Measurements from ENCODE around the gene SLC25A51.
"Not testable (repeated sequence)": the region's sequence is repeated elsewhere in the genome, so short reads cannot be mapped to it uniquely, and the experiment has no call there.

Gene SLC25A51

GRCh38 chr9:37904445-37905130 lies 661 bp upstream of the SLC25A51 start:
- DNase-seq (ENCODE audit: low read depth, low spot score): no peak

- no peak for DNase-seq (ENCODE audit: low read depth, low spot score)
These were observed 906 bp downstream of the SLC25A51 start for GRCh38 chr9:37902796-37903646.

GRCh38 chr9:37902131-37902530 lies 1.8 kb downstream of the SLC25A51 start:
- DNase-seq (ENCODE audit: low read depth, low spot score): no peak

GRCh38 chr9:37899041-37899440 lies 4.9 kb downstream of the SLC25A51 start:
- no peak for DNase-seq (ENCODE audit: low read depth, low spot score)

GRCh38 chr9:37897665-37898064 lies 6.3 kb downstream of the SLC25A51 start:
- DNase-seq (ENCODE audit: low read depth, low spot score): no peak

- no peak for DNase-seq (ENCODE audit: low read depth, low spot score)
These were observed 11.9 kb downstream of the SLC25A51 start for GRCh38 chr9:37892063-37892462.

GRCh38 chr9:37891042-37891441 lies 12.9 kb downstream of the SLC25A51 start:
- not testable (repeated sequence) for DNase-seq (ENCODE audit: low read depth, low spot score)

GRCh38 chr9:37889536-37889935 lies 14.4 kb downstream of the SLC25A51 start:
- no peak for DNase-seq (ENCODE audit: low read depth, low spot score)

GRCh38 chr9:37887977-37888583 lies 15.8 kb downstream of the SLC25A51 start:
- not testable (repeated sequence) for DNase-seq (ENCODE audit: low read depth, low spot score)

- no peak for DNase-seq (ENCODE audit: low read depth, low spot score)
These were observed 22.9 kb downstream of the SLC25A51 start for GRCh38 chr9:37880916-37881479.

- no peak for DNase-seq (ENCODE audit: low read depth, low spot score)
These were observed 27.6 kb downstream of the SLC25A51 start for GRCh38 chr9:37876376-37876775.

GRCh38 chr9:37873955-37874354 lies 30.0 kb downstream of the SLC25A51 start:
- DNase-seq (ENCODE audit: low read depth, low spot score): no peak

GRCh38 chr9:37870799-37871176 lies 33.1 kb downstream of the SLC25A51 start:
- no peak for DNase-seq (ENCODE audit: low read depth, low spot score)

- DNase-seq (ENCODE audit: low read depth, low spot score): no peak
These were observed 33.7 kb downstream of the SLC25A51 start for GRCh38 chr9:37870081-37870798.

- no peak for DNase-seq (ENCODE audit: low read depth, low spot score)
These were observed 41.4 kb downstream of the SLC25A51 start for GRCh38 chr9:37862530-37862929.

GRCh38 chr9:37859043-37859442 lies 44.9 kb downstream of the SLC25A51 start:
- DNase-seq (ENCODE audit: low read depth, low spot score): no peak

GRCh38 chr9:37856551-37856950 lies 47.4 kb downstream of the SLC25A51 start:
- DNase-seq (ENCODE audit: low read depth, low spot score): no peak

GRCh38 chr9:37852222-37852621 lies 51.7 kb downstream of the SLC25A51 start:
- no peak for DNase-seq (ENCODE audit: low read depth, low spot score)

GRCh38 chr9:37840560-37841194 lies 63.2 kb downstream of the SLC25A51 start:
- DNase-seq (ENCODE audit: low read depth, low spot score): no peak

- DNase-seq (ENCODE audit: low read depth, low spot score): no peak
These were observed 64.1 kb downstream of the SLC25A51 start for GRCh38 chr9:37839496-37840461.
